ENCODE data around the gene TTYH3.

DNA sequence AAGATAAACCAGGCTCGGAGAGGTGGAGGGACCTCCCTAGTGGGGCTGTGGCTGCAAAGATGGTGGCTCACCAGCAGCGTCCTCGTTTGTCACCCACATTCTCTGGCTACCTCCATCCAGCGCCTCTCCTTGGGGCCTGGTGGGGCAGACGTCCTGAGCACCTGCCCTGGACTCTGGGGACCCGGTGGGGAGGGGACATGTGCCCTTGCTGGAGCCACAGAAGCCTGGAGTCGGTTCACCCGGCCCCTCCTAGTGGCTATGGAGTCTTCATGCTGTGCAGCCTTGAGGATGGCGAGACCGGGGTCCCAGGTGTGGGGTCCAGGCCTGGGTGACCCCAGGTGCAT, 14.5 kb downstream of the TTYH3 start:
- TF ChIP-seq, protein P1, sequence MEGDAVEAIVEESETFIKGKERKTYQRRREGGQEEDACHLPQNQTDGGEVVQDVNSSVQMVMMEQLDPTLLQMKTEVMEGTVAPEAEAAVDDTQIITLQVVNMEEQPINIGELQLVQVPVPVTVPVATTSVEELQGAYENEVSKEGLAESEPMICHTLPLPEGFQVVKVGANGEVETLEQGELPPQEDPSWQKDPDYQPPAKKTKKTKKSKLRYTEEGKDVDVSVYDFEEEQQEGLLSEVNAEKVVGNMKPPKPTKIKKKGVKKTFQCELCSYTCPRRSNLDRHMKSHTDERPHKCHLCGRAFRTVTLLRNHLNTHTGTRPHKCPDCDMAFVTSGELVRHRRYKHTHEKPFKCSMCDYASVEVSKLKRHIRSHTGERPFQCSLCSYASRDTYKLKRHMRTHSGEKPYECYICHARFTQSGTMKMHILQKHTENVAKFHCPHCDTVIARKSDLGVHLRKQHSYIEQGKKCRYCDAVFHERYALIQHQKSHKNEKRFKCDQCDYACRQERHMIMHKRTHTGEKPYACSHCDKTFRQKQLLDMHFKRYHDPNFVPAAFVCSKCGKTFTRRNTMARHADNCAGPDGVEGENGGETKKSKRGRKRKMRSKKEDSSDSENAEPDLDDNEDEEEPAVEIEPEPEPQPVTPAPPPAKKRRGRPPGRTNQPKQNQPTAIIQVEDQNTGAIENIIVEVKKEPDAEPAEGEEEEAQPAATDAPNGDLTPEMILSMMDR (conservative IDR thresholded peaks at IDR 0.05 in 1 of 2, IDR thresholded peaks at IDR 0.05 in 1 of 2; ENCODE audit: low read depth in 1 of 2, low read length in 2 of 2), result no peak
- TF ChIP-seq EZH2 (IDR thresholded peaks at IDR 0.05; ENCODE audit: low read length, missing control alignments), result no peak

Measured in fibroblast of lung (primary cell).